ENCODE results near the gene SLC2A4.

The SLC2A4 gene

GRCh38 chr17:7290166-7290565 lies 8.6 kb downstream of the SLC2A4 start:
- H3K4me1 ChIP-seq (ENCODE audit: insufficient read depth, low read length) = 0 out of 2 replicates have a peak, but pooled peaks cover 3% of the 10 kb centered on the region
- H3K4me3 ChIP-seq (ENCODE audit: low read depth in 1 of 2, low read length in 2 of 2) = no peak overlapping the region
- H3K36me3 ChIP-seq (ENCODE audit: insufficient read depth, low read length) = no peaks in the 10 kb centered on the region
- no peak overlapping the region for H2AFZ ChIP-seq (ENCODE audit: low read depth, low read length)
- H3K9ac ChIP-seq (ENCODE audit: low read depth, low read length) = no peak overlapping the region
- 0 out of 2 replicates have a peak, but pooled peaks cover 4% of the 10 kb centered on the region for H4K20me1 ChIP-seq (ENCODE audit: insufficient read depth, low read length)
- ATAC-seq (ENCODE audit: insufficient read depth, low read depth) = no peak
- H3K9me3 ChIP-seq (ENCODE audit: insufficient read depth, low read length, severe bottlenecking) = no peaks in the 10 kb centered on the region
- no peak for TF ChIP-seq CTCF (IDR thresholded peaks at IDR 0.05; ENCODE audit: borderline replicate concordance, extremely low read depth, low read length, poor library complexity, severe bottlenecking)
- TF ChIP-seq EZH2 (IDR thresholded peaks at IDR 0.05; ENCODE audit: borderline replicate concordance, low read depth, low read length, severe bottlenecking) = no peak
- H3K79me2 ChIP-seq (ENCODE audit: insufficient read depth, low read length) = no peaks in the 10 kb centered on the region
- peaks cover 35% of the 10 kb centered on the region for H3K27me3 ChIP-seq (ENCODE audit: insufficient read depth, low read length, poor library complexity)
- no peak for DNase-seq
- H3K27ac ChIP-seq (ENCODE audit: low read length) = no peak overlapping the region
- no peak overlapping the region for H3K4me2 ChIP-seq (ENCODE audit: insufficient read depth, low read length)

DNA sequence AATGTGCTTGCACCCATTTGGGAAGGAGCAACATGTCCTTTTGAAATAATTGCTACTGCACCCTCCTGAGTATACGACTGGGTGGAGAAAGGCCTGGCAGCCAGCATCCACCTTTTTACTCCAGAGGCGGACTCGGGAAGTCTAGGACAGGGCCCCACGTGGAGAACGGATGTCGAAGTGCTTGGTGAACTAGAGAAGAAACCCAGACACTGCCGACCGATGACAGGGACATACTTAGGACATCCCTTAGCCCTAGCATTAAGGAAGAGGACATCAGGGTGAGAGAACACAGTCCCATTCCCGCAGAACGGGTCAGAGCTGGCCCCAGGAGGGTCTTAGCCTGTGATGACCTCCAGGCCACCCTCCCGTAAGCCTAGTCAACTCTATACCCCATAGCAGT lies 9.2 kb downstream of the SLC2A4 start:
- Histone ChIP-seq H3K9me3 (ENCODE audit: insufficient read depth, low read length, severe bottlenecking) (no peaks in the 10 kb centered on the region), H2AFZ (ENCODE audit: low read depth, low read length) (no peak overlapping the region), H3K27me3 (ENCODE audit: insufficient read depth, low read length, poor library complexity) (peaks cover 39% of the 10 kb centered on the region), H3K4me1 (ENCODE audit: insufficient read depth, low read length) (peaks cover 5% of the 10 kb centered on the region; the same call in 1 of the 2 replicates), H3K27ac (ENCODE audit: low read length) (no peak overlapping the region), H4K20me1 (ENCODE audit: insufficient read depth, low read length) (0 out of 2 replicates have a peak, but pooled peaks cover 4% of the 10 kb centered on the region), H3K79me2 (ENCODE audit: insufficient read depth, low read length) (no peaks in the 10 kb centered on the region), H3K36me3 (ENCODE audit: insufficient read depth, low read length) (no peaks in the 10 kb centered on the region), H3K9ac (ENCODE audit: low read depth, low read length) (no peak overlapping the region), H3K4me2 (ENCODE audit: insufficient read depth, low read length) (no peak overlapping the region), H3K4me3 (ENCODE audit: low read depth in 1 of 2, low read length in 2 of 2) (no peak overlapping the region)
- DNase-seq (no peak), ATAC-seq (ENCODE audit: insufficient read depth, low read depth) (no peak)
- no peak for TF ChIP-seq CTCF (IDR thresholded peaks at IDR 0.05; ENCODE audit: borderline replicate concordance, extremely low read depth, low read length, poor library complexity, severe bottlenecking)
- TF ChIP-seq EZH2 (IDR thresholded peaks at IDR 0.05; ENCODE audit: borderline replicate concordance, low read depth, low read length, severe bottlenecking) = no peak

GRCh38 chr17:7292194-7292593 lies 10.7 kb downstream of the SLC2A4 start:
- no peak for DNase-seq
- peaks cover 16% of the 10 kb centered on the region for H3K4me1 ChIP-seq (ENCODE audit: insufficient read depth, low read length)
- 0 out of 2 replicates have a peak, but pooled peaks cover 4% of the 10 kb centered on the region for H4K20me1 ChIP-seq (ENCODE audit: insufficient read depth, low read length)
- ATAC-seq (ENCODE audit: insufficient read depth, low read depth) = no peak
- no peak overlapping the region for H3K4me2 ChIP-seq (ENCODE audit: insufficient read depth, low read length)
- no peaks in the 10 kb centered on the region for H3K9me3 ChIP-seq (ENCODE audit: insufficient read depth, low read length, severe bottlenecking)
- no peak overlapping the region for H3K27ac ChIP-seq (ENCODE audit: low read length)
- H3K4me3 ChIP-seq (ENCODE audit: low read depth in 1 of 2, low read length in 2 of 2) = no peak overlapping the region
- no peaks in the 10 kb centered on the region for H3K36me3 ChIP-seq (ENCODE audit: insufficient read depth, low read length)
- no peak overlapping the region for H3K9ac ChIP-seq (ENCODE audit: low read depth, low read length)
- peaks cover 43% of the 10 kb centered on the region for H3K27me3 ChIP-seq (ENCODE audit: insufficient read depth, low read length, poor library complexity)
- H3K79me2 ChIP-seq (ENCODE audit: insufficient read depth, low read length) = no peaks in the 10 kb centered on the region
- H2AFZ ChIP-seq (ENCODE audit: low read depth, low read length) = no peak overlapping the region
- TF ChIP-seq CTCF (IDR thresholded peaks at IDR 0.05; ENCODE audit: borderline replicate concordance, extremely low read depth, low read length, poor library complexity, severe bottlenecking) = no peak
- no peak for TF ChIP-seq EZH2 (IDR thresholded peaks at IDR 0.05; ENCODE audit: borderline replicate concordance, low read depth, low read length, severe bottlenecking)

DNA sequence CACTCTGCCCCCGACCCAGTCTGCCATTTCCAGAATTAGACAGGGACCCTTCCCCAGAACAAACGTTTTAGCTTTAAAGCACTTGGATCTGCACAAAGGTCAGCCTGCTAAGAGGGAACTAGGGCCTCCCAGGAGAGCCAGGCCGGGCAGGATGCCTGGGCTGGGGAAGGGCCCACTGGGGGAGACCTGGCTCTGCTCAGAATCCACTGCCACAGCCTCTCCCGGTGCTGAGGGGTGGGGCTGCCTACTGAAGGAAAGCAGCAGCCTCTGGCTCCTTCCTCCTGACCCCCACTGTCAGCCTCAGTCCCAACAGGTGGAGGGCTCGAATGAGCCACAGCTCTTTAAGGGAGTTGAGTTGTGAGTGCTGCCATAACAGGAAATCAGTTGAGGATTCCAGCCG lies 11.2 kb downstream of the SLC2A4 start:
- H3K4me2 ChIP-seq (ENCODE audit: insufficient read depth, low read length) = no peak overlapping the region
- no peaks in the 10 kb centered on the region for H3K9me3 ChIP-seq (ENCODE audit: insufficient read depth, low read length, severe bottlenecking)
- no peak for TF ChIP-seq CTCF (IDR thresholded peaks at IDR 0.05; ENCODE audit: borderline replicate concordance, extremely low read depth, low read length, poor library complexity, severe bottlenecking)
- TF ChIP-seq EZH2 (IDR thresholded peaks at IDR 0.05; ENCODE audit: borderline replicate concordance, low read depth, low read length, severe bottlenecking) = no peak
- 0 out of 2 replicates have a peak, but pooled peaks cover 4% of the 10 kb centered on the region for H4K20me1 ChIP-seq (ENCODE audit: insufficient read depth, low read length)
- H3K27ac ChIP-seq (ENCODE audit: low read length) = no peak overlapping the region
- no peak overlapping the region for H3K4me3 ChIP-seq (ENCODE audit: low read depth in 1 of 2, low read length in 2 of 2)
- no peak for ATAC-seq (ENCODE audit: insufficient read depth, low read depth)
- H3K9ac ChIP-seq (ENCODE audit: low read depth, low read length) = no peak overlapping the region
- H3K27me3 ChIP-seq (ENCODE audit: insufficient read depth, low read length, poor library complexity) = peaks cover 39% of the 10 kb centered on the region
- H3K4me1 ChIP-seq (ENCODE audit: insufficient read depth, low read length) = peaks cover 16% of the 10 kb centered on the region
- no peak for DNase-seq
- no peaks in the 10 kb centered on the region for H3K79me2 ChIP-seq (ENCODE audit: insufficient read depth, low read length)
- H2AFZ ChIP-seq (ENCODE audit: low read depth, low read length) = no peak overlapping the region
- no peaks in the 10 kb centered on the region for H3K36me3 ChIP-seq (ENCODE audit: insufficient read depth, low read length)
